ENCODE data around the gene TREM2.
"Not testable (repeated sequence)": the region's sequence is repeated elsewhere in the genome, so short reads cannot be mapped to it uniquely, and the experiment has no call there.

TREM2 gene

GRCh38 chr6:41190791-41191190 is 27.9 kb upstream of the TREM2 start:
- no peak for DNase-seq (ENCODE audit: low spot score)
- no peak for TF ChIP-seq CTCF (IDR thresholded peaks at IDR 0.05; ENCODE audit: extremely low read depth, missing control alignments)

GRCh38 chr6:41189967-41190366 is 27.1 kb upstream of the TREM2 start:
- no peak for DNase-seq (ENCODE audit: low spot score)
- TF ChIP-seq CTCF (IDR thresholded peaks at IDR 0.05; ENCODE audit: extremely low read depth, missing control alignments) = no peak

- not testable (repeated sequence) for DNase-seq (ENCODE audit: low spot score)
Observed at GRCh38 chr6:41189046-41189445, 26.1 kb upstream of the TREM2 start.

GRCh38 chr6:41187924-41188886 is 25.3 kb upstream of the TREM2 start:
- no peak for TF ChIP-seq CTCF (IDR thresholded peaks at IDR 0.05; ENCODE audit: extremely low read depth, missing control alignments)
- no peak for DNase-seq (ENCODE audit: low spot score)

- DNase-seq (ENCODE audit: low spot score) = no peak
- TF ChIP-seq CTCF (IDR thresholded peaks at IDR 0.05; ENCODE audit: extremely low read depth, missing control alignments) = no peak
Observed at GRCh38 chr6:41186031-41186562, 23.2 kb upstream of the TREM2 start.

- no peak for DNase-seq (ENCODE audit: low spot score)
- TF ChIP-seq CTCF (IDR thresholded peaks at IDR 0.05; ENCODE audit: extremely low read depth, missing control alignments) = no peak
Observed at GRCh38 chr6:41184761-41185160, 21.8 kb upstream of the TREM2 start.

GRCh38 chr6:41182069-41183034 is 19.4 kb upstream of the TREM2 start:
- peak; percentile 27 for TF ChIP-seq CTCF (IDR thresholded peaks at IDR 0.05; ENCODE audit: extremely low read depth, missing control alignments)
- DNase-seq (ENCODE audit: low spot score) = peak; percentile 56

All from GM20000 (cell line).